Measurements from ENCODE around the gene MAPK4.
"Not testable (repeated sequence)": the region's sequence is repeated elsewhere in the genome, so short reads cannot be mapped to it uniquely, and the experiment has no call there.

MAPK4 gene

GRCh38 chr18:50687491-50687890, 127.6 kb downstream of the MAPK4 start:
- no peak for DNase-seq

GRCh38 chr18:50689578-50689977, 129.7 kb downstream of the MAPK4 start:
- DNase-seq: no peak

DNA sequence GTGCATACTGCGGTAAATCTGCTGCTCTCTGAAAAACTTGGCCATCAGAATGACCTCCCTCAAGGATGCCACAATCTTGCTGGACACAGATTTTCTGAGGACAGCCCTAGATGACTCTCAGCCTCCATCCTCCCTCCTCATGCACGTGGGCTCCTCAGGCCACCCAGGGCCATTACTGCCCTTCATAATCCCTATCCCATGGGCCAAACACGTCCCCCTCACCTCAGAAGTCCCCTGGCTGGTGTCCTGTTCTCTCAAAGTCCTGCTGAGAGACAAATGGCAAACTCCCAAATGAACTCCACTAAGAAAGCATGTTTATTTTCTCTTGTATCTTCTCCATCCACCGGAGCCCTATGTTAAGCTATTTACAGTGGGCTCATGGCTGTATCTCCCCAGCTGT, 134.3 kb downstream of the MAPK4 start:
- peak in 1 of 14 donors; percentile 30 for DNase-seq

DNA sequence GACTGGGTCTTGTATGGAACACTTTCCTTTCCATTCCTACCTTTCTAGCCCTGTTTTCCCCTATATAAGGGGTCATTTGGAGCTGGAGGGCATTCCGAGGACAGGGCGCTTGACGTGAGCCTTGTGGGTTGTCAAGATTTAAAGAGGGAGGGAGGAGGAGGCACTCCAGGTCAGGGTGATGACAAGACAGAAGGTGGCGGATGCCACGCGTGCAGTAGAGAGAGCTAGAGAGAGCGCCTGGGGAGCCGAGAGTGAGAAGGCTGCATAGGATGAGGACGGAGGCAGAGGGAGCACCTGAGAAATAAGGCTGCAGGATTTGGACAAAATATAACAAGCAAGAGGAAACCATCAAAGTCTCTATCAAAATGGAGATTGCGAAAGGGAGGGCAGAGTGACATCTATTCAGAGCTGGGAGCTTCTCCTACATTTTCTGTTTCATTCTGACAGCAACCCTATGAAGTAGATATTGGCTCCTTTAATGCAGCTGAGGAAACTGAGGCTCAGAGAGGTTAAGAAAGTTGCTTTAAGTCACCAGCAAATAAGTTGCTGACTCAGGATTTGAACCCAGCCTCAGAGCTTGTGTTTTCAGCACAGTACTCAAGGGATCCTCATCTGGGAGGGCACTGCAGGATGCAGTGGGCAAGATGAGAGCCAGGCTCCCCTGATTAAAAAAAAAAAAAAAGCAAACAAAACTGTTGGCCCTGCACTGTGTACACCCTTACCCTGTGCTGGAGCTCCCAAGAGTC, 135.7 kb downstream of the MAPK4 start:
- DNase-seq: no peak

DNA sequence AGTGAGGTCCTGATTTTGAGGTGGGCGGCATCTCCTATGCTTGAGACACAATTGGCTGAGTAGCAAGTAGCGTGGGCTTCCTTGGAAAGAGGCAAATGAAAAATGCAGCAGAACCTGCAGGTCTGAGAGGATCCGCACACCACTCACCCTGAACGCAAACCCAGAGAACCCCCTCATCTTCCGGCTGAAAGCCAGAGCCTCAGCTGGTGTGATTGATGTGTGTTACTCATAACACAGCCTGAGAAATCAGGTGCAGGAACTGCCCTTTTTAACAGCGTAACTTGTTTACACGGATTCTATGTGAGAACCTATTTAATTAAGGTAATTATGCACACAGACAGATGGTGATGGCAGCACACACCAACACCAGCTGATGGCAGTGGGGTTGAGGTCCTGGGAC, 136.5 kb downstream of the MAPK4 start:
- DNase-seq: no peak

DNA sequence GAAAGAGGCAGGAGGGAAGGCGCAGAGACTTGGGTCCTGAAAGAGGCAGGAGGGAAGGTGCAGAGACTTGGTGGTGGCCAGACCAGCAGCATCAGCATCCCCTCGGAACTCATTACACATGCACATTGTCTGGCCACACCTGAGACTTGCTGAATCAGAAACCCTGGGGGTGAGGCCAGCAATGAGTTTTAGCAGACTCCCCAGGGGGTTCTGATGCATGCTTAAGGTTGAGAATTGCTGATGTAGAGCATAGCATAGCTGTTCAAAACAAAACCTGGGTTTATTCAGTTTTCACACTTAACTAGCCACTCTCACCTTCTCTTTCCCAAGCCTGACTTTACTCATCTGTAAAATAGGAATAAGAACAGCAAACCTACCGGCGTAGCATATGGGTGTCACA, 137.0 kb downstream of the MAPK4 start:
- no peak for DNase-seq

DNA sequence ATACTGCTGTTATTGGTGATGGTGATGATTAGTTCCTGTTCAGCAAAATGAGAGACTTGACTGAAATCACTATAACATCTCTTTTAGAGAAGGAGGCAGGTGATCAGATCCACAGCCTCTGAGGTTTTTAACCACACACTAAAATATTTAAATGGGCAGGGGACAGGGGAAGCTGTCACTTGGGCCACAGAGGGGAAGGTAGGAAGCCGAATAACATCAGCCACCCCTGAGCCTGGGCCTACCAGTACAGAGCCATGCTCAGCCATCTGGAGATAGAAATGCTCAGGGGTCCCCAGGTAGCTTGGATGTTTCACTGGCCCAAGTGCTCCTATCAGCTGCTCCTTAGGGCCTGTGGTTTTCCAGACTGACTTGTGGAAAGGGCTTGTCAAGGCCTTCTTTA, 137.6 kb downstream of the MAPK4 start:
- no peak for DNase-seq

DNA sequence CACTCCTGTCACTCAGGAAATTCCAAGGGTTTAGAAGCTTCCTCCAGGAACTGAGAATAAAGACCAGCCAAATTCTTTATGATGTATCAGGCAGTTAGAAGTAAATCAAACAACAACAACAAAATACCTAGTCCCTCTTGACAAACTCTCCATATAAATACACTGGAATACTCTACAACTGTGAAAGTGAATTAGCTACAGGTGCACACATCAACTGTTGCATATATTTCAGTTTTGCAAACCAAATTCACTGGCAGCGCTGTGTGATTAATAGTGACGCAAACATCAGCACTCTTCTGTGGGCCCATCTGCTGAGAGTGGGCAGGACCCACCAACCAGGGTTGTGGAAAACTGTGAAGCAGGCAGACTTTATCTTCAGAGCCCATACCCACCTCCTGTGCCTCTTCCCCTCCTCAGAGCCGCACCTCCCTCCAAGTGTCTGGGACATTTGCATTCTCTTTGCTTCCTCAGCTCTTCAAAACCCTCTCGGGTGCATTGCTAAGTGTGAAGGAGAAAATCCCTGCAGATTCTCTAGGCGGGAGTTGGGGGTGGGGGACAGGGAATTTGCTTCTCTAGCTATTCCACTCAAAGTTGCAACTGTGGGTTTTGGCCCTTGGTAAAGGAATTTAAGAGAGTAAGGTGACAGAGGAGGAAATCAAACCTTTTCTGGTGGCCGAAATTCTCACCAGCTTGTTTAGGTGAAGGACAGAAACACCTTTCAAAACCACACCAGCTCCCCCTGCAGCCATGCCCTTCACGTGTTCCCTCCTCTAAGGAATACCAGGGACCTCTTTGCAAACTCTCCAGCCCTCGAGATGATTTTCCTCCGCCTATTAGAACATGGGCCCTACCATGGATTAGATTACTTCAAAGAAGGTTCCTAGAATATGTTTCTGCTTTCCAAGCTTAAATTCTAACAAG, 140.6 kb downstream of the MAPK4 start:
- no peak for DNase-seq

- no peak for DNase-seq
These were observed 144.6 kb downstream of the MAPK4 start for GRCh38 chr18:50704357-50704940.

DNA sequence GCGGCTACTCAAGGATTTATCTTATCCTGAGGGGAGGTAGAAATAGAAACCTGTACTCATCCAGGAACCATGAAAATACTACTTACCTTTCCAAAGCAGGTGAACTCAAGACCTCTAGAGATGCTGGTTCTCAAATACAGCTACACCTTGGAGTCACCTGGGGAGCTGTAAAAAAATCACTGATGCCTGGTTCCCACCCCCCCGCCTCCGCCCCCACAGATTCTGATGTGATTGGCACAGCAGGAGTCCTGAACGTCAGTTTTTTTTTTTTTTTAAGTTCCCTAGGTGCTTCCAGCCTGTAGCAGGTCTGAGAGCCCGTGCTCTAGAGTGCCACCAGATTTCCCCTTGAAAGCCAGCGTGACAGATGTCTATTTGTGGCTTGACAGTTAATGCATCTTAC, 146.3 kb downstream of the MAPK4 start:
- no peak for DNase-seq

GRCh38 chr18:50706651-50707050, 146.8 kb downstream of the MAPK4 start:
- no peak for DNase-seq

DNA sequence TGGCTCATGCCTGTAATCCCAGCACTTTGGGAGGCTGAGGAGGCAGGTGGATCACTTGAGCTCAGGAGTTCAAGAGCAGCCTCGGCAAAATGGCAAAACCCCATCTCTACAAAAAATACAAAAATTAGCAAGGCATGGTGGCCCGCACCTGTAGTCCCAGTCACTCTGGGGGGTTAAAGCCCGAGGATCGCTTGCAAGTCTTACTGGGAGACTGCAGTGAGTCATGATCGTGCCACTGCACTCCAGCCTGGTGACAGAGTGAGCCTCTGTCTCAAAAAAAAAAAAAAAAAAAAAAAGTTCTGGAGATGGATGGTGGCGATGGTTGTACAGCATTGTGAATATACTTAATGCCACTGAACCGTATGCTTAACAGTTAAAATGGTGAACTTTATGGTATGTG, 147.4 kb downstream of the MAPK4 start:
- not testable (repeated sequence) for DNase-seq

DNA sequence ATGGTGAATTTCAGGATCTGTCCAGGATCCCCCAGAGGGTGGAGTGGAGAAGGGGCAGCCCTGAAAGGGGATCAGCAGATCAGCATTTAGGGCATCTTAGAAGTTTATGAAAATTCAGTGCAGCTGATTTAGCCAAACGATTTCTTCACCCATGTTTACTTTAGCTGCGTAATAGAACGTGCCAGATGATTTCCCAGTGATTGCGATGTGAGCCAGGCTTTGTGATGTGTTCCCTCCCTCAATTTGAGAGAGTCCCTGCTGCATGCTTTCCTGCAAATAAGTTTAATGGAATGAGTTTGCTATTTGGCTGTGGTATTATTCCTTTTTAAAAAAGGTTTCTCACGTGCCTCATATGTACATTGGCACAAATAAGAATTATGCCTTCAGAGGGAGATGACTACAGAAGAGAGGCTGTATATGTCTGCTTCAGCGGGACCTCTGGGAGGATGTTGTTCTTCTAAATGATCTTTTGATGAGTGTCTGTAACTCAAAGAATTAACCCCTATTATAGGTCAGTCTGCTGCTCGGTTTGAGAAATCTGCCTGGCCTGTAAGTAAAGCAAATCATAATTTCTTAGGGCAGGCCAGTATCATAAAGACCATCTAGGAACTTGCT, 148.1 kb downstream of the MAPK4 start:
- no peak for DNase-seq

DNA sequence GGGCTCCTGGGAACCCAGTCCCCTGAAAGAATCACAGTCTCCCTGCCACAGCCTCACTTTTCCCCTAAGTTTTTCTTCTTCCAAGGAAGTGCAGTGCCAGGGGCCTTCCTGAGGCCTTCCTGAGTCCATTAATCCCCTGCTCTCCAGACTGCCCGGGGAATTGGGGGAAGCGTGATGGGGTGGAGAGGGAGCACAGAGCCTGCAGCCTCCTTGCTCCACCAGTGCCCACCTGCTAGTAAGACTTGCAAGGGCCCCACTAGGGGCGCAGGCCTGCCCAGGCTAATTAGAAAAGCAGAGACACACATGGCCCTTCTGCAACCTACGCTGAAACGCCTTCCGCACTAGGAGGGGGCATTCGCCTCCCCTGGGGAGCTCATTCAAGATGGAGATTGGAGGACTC, 149.3 kb downstream of the MAPK4 start:
- DNase-seq: no peak

- DNase-seq: no peak
These were observed 151.5 kb downstream of the MAPK4 start for GRCh38 chr18:50711386-50711785.

GRCh38 chr18:50715919-50716318, 156.0 kb downstream of the MAPK4 start:
- DNase-seq: no peak

- DNase-seq: no peak
These were observed 157.0 kb downstream of the MAPK4 start for GRCh38 chr18:50716902-50717301.

DNA sequence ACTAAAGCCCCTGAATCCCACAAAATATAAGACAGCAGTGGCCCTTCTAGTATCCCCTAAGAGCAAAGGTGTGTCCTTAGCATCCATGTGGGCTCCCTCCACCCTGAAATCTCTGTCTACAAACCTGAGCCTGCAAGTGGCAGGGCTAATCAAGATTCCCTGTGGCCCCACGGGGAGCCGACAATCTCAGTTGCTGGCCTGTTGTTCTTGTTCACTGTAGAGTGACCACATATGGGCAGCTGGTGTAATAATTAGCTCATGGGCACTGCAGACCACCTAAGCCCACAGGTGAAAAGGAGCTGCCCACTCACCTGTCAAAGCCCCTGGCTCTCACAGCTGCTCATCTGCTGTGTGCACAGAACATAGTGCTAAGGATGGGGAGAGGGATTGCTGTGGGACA, 157.7 kb downstream of the MAPK4 start:
- no peak for DNase-seq

DNA sequence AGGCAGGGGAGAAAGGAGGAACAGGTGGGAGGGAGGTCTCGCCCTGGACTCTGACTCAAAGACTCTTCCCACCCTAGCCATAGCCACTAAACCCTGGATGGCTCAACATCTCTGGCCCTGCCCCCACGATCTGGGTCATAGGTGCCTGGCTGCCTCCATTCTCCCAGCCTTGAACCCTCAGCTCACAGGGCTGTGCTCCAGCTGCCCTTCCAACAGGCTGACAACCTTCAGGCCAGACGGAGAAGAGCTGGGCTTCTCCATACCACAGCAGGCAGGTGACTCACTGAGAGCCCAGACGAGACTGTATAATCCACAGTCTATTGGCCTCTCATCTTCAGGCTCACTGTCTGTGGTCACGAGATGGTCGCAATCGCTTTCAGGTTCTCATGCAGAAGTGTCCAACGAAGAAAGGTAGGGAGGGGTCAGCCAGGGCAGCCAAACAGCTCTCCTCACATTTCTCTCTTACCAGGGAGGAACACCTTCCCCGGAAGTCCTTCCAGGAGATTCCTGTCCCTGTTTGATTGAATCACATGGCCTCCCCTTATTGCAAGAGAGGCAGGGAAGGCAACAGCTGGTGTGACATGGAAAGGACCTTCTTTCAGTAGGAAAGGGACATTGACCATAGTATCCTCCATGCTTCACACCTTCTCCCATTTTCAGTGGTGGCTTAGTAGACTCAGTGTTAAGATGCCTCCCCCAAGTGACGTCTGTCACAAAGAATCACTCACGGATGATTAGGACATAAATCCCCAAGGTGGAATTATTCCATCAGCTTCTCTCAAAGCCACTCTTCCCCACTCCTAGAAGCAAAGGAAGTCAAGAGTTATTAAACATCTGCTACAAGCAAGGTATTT, 159.8 kb downstream of the MAPK4 start:
- no peak for DNase-seq

- no peak for DNase-seq
These were observed 160.4 kb downstream of the MAPK4 start for GRCh38 chr18:50720325-50720674.

DNA sequence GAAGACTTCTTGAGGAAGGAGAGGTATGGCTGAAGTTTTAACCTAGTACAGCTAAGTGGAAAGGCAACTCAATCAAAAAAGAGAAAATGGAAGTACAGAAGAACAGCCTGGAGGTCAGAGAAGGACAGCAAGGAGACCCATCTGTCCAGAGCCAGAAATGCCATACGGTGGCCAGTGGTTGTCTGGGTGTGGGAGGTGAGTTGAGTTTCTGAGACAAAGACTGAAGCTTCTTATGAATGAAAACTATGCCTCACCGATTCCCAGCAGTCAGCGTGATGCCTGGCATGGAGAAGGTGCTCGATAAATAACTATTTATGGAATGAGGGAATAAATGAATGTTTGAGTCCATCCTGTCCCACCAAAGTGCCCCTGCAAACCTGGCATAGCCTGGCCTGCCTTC, 161.1 kb downstream of the MAPK4 start:
- peak in 6 of 14 donors; percentile 6 to 66 (median 18) for DNase-seq
